OCI-LY1 (cell line): ENCODE measurements around the gene KAT7.
"Not testable (repeated sequence)": the region's sequence is repeated elsewhere in the genome, so short reads cannot be mapped to it uniquely, and the experiment has no call there.

Source experiments
- H2AFZ ChIP-seq: fragments of 200-600 bp; sonication (generic), shearing (Covaris generic); 2 replicates; pipeline ENCODE4 v1.6.0; 2014; ENCODE audit warnings: antibody characterized with exemption, mild to moderate bottlenecking, low read length
- H3F3A ChIP-seq: fragments of 200-600 bp; sonication (generic), shearing (Covaris generic); 2 replicates; pipeline ENCODE4 v1.6.0; 2014; ENCODE audit warnings: mild to moderate bottlenecking, antibody characterized with exemption, low read length, moderate library complexity; ENCODE audit not compliant: insufficient read depth
- H3K27ac ChIP-seq: fragments of 200-600 bp; sonication (generic); 2 replicates; pipeline ENCODE4 v1.5.1; 2014; ENCODE audit warnings: low read length, mixed run types, mild to moderate bottlenecking, low read depth; ENCODE audit not compliant: poor library complexity, severe bottlenecking
- H3K27me3 ChIP-seq: fragments of 200-600 bp; sonication (generic); 2 replicates; pipeline ENCODE4 v1.6.0; 2014; ENCODE audit warnings: antibody characterized with exemption, mild to moderate bottlenecking, low read length, moderate library complexity; ENCODE audit not compliant: insufficient read depth
- H3K36me3 ChIP-seq: fragments of 200-600 bp; sonication (generic); 2 replicates; pipeline ENCODE4 v1.6.1; 2014; ENCODE audit warnings: mild to moderate bottlenecking, antibody characterized with exemption, low read length, moderate library complexity, mixed read lengths; ENCODE audit not compliant: insufficient read depth
- H3K4me1 ChIP-seq: fragments of 200-600 bp; sonication (generic); 2 replicates; pipeline ENCODE4 v1.5.1; 2014; ENCODE audit warnings: mild to moderate bottlenecking, low read length, moderate library complexity; ENCODE audit not compliant: insufficient read depth, severe bottlenecking
- H3K4me2 ChIP-seq: fragments of 200-600 bp; sonication (generic), shearing (Covaris generic); 2 replicates; pipeline ENCODE4 v1.6.1; 2014; ENCODE audit warnings: low read length
- H3K4me3 ChIP-seq: fragments of 200-600 bp; sonication (generic); 2 replicates; pipeline ENCODE4 v1.5.1; 2014; ENCODE audit warnings: low read length, low read depth, mild to moderate bottlenecking, mixed read lengths; ENCODE audit not compliant: poor library complexity, severe bottlenecking
- H3K79me2 ChIP-seq: fragments of 200-600 bp; shearing (Covaris generic); 2 replicates; pipeline ENCODE4 v1.6.1; 2016; ENCODE audit warnings: mixed run types, low read length, mixed read lengths; ENCODE audit not compliant: insufficient read depth
- H3K9ac ChIP-seq: fragments of 200-600 bp; sonication (generic), shearing (Covaris generic); 2 replicates; pipeline ENCODE4 v1.6.1; 2014; ENCODE audit warnings: mild to moderate bottlenecking, low read length, mixed read lengths
- H3K9me2 ChIP-seq: fragments of 200-600 bp; sonication (generic), shearing (Covaris generic); 2 replicates; pipeline ENCODE4 v1.6.1; 2014; ENCODE audit warnings: low read depth, mild to moderate bottlenecking, low read length, mixed read lengths
- H3K9me3 ChIP-seq: fragments of 200-600 bp; shearing (Covaris generic); 2 replicates; pipeline ENCODE4 v1.6.1; 2014; ENCODE audit warnings: low read length, mixed read lengths
- H4K20me1 ChIP-seq: fragments of 200-600 bp; sonication (generic), shearing (Covaris generic); 2 replicates; pipeline ENCODE4 v1.6.0; 2016; ENCODE audit warnings: mild to moderate bottlenecking, low read length; ENCODE audit not compliant: insufficient read depth
- CTCF ChIP-seq: fragments of 200-600 bp; sonication (generic), shearing (Covaris generic); IDR thresholded peaks from 2 replicates; pipeline ENCODE4 v1.5.1; 2017; ENCODE audit warnings: mild to moderate bottlenecking, antibody characterized with exemption, low read length, moderate library complexity, mixed read lengths
- EZH2 ChIP-seq: fragments of 200-600 bp; sonication (generic), shearing (Covaris generic); IDR thresholded peaks from 2 replicates; pipeline ENCODE4 v1.8.0; 2017; ENCODE audit warnings: borderline replicate concordance, mixed run types, mild to moderate bottlenecking, antibody characterized with exemption, low read length, moderate library complexity, mixed read lengths

The KAT7 gene

GRCh38 chr17:49823614-49824013 is 35.1 kb downstream of the KAT7 start:
- no peak overlapping the region for H3K4me3 ChIP-seq
- H3F3A ChIP-seq: no peaks in the 10 kb centered on the region
- H3K4me2 ChIP-seq: no peak overlapping the region
- peaks cover 93% of the 10 kb centered on the region for H3K36me3 ChIP-seq
- H2AFZ ChIP-seq: no peak overlapping the region
- no peaks in the 10 kb centered on the region for H4K20me1 ChIP-seq
- no peaks in the 10 kb centered on the region for H3K9me3 ChIP-seq
- TF ChIP-seq EZH2: no peak
- no peak for TF ChIP-seq CTCF
- no peaks in the 10 kb centered on the region for H3K27me3 ChIP-seq
- no peaks in the 10 kb centered on the region for H3K4me1 ChIP-seq
- no peaks in the 10 kb centered on the region for H3K79me2 ChIP-seq
- no peaks in the 10 kb centered on the region for H3K9me2 ChIP-seq
- no peak overlapping the region for H3K9ac ChIP-seq
- H3K27ac ChIP-seq: no peak overlapping the region

- Histone ChIP-seq H3K27ac (no peak overlapping the region), H3K36me3 (peaks cover 93% of the 10 kb centered on the region), H2AFZ (no peak overlapping the region), H3K79me2 (no peaks in the 10 kb centered on the region), H3K9me3 (no peaks in the 10 kb centered on the region), H3K4me2 (no peak overlapping the region), H3K9me2 (no peaks in the 10 kb centered on the region), H3K27me3 (no peaks in the 10 kb centered on the region), H3K4me1 (no peaks in the 10 kb centered on the region), H3K4me3 (no peak overlapping the region), H3K9ac (no peak overlapping the region), H3F3A (no peaks in the 10 kb centered on the region), H4K20me1 (no peaks in the 10 kb centered on the region)
- no peak for TF ChIP-seq CTCF
- TF ChIP-seq EZH2: no peak
Observed at GRCh38 chr17:49825645-49826044, 37.2 kb downstream of the KAT7 start.

- H3K9me2 ChIP-seq, H3K27me3 ChIP-seq, H3K4me1 ChIP-seq, H3F3A ChIP-seq, H3K79me2 ChIP-seq, H2AFZ ChIP-seq, H3K4me3 ChIP-seq, H3K27ac ChIP-seq, H3K9me3 ChIP-seq, H3K9ac ChIP-seq, H3K4me2 ChIP-seq, H4K20me1 ChIP-seq: not testable (repeated sequence)
- peaks cover 78% of the 10 kb centered on the region for H3K36me3 ChIP-seq
Observed at GRCh38 chr17:49828325-49828724, 39.8 kb downstream of the KAT7 start.

- Histone ChIP-seq H3K4me1 (no peaks in the 10 kb centered on the region), H3K27me3 (no peaks in the 10 kb centered on the region), H3K4me2 (no peak overlapping the region), H3K4me3 (no peak overlapping the region), H3K27ac (no peak overlapping the region), H3F3A (no peaks in the 10 kb centered on the region), H4K20me1 (no peaks in the 10 kb centered on the region), H2AFZ (no peak overlapping the region), H3K9ac (no peak overlapping the region), H3K79me2 (no peaks in the 10 kb centered on the region), H3K9me2 (no peaks in the 10 kb centered on the region), H3K36me3 (peaks cover 78% of the 10 kb centered on the region), H3K9me3 (no peaks in the 10 kb centered on the region)
- TF ChIP-seq EZH2 (no peak), CTCF (no peak)
Observed at GRCh38 chr17:49829026-49829425, 40.5 kb downstream of the KAT7 start.
